GM10266 (cell line): Measurements from ENCODE around the gene ANKS1A.

ENCODE experiments used
- DNase-seq: peaks from one replicate; pipeline ENCODE4 v3.0.0; 2012; ENCODE audit errors: extremely low spot score
- TF ChIP-seq, protein P1 (sequence below): IDR thresholded peaks from 2 replicates; pipeline ENCODE4 v1.5.1; 2012; ENCODE audit warnings: mild to moderate bottlenecking, low read depth; ENCODE audit not compliant: control insufficient read depth, insufficient read depth; ENCODE audit errors: missing control alignments

The ANKS1A gene

DNA sequence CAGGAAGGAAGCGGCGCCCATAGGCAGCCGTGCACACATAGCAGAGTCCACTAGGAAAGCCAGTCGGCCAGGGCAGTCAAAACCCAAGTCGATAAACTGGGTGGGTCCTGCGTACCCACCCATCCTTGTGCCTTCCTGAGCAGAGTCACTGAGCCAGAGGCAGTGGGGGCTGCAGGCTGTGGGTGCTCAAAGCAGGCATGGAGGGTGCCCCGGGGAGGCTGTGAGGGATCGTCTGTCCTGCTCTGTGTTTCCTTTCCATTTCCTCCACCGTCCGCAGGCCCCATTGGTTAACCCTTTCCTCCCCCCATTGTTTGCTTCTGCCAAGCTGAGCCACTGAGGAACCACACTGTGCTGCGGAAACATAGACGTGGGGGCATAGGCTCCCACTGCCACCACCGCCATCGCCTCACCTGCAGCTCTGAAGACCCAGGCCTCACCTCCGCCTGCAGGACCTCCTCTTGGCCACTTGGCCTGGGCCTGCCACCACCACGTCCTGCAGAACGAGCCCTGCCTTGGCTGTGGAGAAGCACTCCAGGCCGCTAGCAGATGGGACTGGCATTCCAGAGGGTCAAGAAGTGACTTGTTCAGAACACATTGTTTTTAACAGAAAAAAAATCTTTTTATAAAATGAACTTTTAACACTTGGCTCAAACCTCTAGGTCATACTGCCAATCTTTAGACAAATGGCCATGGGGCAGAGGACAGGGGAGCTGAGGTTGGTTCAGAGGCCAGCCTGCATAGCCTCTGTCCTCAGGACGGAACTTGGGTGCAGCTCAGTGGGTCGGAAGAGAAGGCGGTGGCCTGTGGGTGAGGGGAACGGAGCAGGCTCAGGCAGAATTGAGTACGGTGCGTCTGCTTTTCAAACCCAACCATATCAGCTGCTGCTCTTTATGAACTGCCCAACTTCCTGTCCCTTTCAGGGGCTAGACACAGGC is 199.5 kb downstream of the ANKS1A start:
- no peak for DNase-seq
- TF ChIP-seq, protein P1, sequence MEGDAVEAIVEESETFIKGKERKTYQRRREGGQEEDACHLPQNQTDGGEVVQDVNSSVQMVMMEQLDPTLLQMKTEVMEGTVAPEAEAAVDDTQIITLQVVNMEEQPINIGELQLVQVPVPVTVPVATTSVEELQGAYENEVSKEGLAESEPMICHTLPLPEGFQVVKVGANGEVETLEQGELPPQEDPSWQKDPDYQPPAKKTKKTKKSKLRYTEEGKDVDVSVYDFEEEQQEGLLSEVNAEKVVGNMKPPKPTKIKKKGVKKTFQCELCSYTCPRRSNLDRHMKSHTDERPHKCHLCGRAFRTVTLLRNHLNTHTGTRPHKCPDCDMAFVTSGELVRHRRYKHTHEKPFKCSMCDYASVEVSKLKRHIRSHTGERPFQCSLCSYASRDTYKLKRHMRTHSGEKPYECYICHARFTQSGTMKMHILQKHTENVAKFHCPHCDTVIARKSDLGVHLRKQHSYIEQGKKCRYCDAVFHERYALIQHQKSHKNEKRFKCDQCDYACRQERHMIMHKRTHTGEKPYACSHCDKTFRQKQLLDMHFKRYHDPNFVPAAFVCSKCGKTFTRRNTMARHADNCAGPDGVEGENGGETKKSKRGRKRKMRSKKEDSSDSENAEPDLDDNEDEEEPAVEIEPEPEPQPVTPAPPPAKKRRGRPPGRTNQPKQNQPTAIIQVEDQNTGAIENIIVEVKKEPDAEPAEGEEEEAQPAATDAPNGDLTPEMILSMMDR: no peak

DNA sequence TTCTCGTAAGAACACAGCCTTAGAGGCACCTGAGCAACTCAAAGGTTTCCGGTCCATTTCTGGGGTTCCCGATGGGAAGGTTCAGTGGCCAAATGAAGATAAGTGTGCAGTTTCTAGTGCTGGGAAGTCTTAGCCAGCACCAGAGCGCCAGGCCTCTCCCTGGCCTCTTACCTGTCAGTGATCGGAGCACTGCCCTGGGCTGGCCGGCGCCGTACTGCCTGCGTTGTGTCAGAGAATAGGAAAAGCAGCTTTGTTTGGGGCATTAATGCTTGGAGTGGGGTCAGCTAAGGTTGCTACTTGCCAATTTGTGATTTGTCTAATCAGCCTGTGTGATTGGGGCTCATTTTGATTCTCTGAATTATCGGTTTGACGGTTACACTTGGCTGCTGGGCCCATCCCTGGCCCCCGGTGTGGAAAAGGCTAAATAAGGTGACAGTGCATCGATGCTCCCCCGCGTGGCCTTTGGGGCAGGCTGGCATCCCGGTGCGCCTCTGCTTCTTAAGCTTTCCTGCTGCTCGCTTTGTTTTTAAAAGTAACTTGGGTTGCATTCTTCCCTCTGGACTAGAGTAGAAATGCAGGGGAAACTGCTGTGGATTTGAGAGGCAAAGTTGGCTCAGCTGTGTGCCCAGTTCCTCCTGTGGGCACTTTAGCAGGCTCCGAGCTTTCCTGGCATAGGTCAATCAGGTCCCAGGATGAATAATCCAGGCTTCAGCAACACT is 200.3 kb downstream of the ANKS1A start:
- DNase-seq: no peak
- TF ChIP-seq, protein P1: no peak

DNA sequence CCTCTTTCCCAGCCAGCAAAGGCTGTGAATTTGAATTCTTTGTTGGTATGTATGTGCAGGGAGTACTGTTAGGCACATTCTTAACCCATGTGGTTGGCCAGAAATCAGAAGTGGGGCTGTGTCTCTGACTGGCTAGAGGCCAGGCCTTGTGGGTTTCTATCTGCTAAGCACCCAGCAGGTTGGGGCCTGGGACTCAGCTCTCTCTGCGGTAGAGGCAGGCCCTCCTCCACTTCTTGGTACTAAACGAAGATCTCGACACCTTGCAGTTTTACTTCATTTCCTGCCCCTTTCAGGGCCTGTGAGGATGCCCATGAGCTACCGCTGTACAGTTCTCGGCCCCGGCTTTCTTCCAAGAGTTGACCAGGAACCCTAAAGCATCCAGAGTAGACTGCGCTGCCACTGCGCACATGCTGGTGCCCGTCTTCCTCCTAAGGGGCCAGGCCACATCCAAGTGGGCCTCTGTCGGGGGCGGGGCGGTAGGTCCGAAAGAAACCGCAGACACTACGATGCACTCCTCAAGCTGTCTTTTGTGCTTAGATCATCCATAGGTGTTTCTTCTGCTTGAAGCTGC is 201.0 kb downstream of the ANKS1A start:
- TF ChIP-seq, protein P1: no peak
- DNase-seq: no peak

DNA sequence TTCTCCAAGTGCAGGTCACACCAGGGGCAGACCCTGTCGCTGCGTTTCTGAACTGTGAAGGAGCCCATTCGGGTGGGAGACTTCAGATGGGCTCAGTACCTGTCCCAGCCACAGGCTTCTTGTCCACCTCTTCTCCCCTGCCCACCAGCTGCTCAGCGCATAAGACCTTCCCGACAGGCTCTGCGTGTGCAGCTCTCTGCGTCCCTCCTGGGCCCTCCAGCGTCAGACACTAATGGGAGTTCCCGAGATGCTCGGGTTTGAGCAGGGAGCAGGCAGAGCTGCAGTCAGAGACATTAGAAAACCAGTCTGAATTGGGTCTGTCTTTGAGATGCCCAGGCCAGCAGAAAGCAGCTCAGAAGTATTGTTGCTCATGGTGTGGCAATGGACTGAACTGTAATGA is 201.7 kb downstream of the ANKS1A start:
- TF ChIP-seq, protein P1: no peak
- DNase-seq: no peak

DNA sequence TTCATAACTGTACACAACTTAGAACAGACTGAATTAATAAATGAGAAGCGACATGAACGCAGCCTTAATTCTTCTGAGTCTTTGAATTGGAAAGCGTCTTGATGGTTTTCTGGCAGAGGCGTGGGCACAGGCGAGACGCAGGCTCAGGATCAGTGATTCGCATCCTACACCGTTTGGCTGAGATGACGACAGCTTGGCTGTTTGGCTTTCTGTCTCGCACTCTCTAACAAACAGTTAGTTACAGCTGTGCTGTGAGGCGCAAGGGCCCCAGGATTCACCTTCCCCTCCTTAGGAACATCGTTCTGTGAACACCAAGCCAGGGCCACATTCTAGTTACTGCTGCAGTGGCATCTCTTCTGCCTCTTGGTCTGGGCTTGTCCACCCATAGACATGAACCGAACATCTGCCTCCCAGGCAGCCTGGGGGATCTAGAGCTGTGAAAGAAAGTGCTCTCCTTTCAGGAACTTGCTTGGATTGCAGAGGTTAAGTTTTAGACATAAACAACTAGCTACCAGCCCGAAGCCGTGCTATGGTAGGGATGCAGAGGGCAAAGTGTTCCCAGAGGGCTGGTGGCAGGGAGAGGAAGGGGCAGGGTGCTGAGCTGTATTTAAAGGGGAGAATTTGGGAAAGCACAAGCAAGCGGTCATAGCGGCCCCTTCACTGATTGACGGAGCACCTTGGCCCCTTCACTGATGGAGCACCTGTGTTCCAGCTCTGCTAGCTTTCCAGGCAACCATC is 202.5 kb downstream of the ANKS1A start:
- TF ChIP-seq, protein P1: no peak
- DNase-seq: no peak

DNA sequence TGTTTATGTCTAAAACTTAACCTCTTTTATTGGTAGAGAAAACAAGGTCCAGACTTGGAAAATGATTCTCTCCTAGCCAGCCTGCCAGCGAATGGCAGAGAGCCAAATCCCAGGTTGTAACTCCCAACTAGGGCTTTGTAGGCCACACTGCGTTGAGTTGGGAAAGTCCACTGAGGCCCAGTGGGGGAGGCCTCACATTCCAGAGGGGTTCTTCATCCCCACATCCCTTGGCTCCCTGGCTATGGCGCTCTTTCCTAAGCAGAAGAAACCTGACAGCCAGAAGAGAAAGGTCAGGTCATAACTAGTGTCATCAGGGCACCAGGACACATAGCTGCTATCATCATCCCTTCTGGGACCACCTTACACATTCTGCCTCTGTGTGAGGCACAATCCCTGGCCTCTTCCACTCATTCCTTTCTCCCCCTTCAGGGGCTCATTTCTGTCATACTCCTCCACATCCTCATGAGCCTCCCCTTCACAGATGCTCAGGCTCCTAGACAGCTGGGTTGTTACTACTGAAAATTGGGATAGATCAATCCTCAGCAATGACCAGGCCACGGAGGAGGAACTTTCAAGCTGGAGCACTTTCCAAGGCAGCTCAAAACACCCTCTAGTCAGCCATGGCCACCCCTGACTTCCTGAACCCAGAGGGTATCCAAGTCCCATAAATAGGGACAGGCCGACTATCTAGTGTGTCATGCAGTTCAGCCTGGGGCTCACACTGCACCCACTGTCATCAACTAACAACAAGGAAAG is 203.5 kb downstream of the ANKS1A start:
- no peak for DNase-seq
- TF ChIP-seq, protein P1: no peak
